Measurements from ENCODE around the gene PSME3IP1. TPM values are rescaled to one million over a fixed set of nuclear protein-coding genes. Genes with fewer than 3 reads are reported as not detected.

Gene PSME3IP1
- polyA plus RNA-seq, 1 experiment = 68.9 TPM

DNA sequence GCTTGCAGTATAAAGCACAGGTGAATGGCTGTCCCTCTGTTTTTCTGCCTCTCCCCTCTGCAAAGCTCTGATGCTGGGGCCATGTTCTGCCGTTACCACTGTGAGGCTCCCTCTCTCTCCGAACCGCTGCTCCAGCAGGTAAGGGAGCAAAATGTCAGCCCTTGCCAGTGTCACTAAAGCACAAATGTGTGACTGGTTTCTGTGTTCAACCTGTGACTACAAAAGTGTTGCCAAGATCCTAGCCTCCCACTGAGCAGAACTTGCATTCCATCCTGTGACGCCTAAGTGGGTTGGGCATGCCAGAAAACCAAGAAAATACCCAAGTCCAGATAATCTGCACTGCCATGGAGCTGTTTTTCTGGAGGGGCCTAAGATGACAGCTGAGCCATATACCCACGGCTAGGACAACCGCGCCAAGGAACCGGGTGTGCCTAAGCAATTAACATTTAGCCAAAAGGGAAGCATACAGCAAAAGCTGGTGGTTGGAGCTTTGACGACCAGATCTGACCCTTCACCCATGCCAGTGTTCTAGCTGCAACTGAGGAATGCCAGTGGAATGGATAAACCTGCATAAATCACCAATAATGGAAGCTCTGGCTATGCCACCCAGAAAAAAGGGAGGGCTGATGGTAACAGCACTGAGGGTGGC lies 35.0 kb downstream of the PSME3IP1 start:
- no peak overlapping the region for H3K27ac ChIP-seq (ENCODE audit: low read depth, low read length)
- ChIA-PET POLR2A (interaction anchor here (1.2 kb wide), 1 partner anchor 60 kb away, joined by 3 read pairs; no protein-coding TSS in a partner anchor), CTCF (interaction anchor here (3.7 kb wide), 1 partner anchor 58 kb away, joined by 15 read pairs; the partner anchor contains the start of gene CPNE2)
- H3K9me3 ChIP-seq (ENCODE audit: control insufficient read depth, insufficient read depth, low read length) = no peaks in the 10 kb centered on the region
- TF ChIP-seq, protein P1, sequence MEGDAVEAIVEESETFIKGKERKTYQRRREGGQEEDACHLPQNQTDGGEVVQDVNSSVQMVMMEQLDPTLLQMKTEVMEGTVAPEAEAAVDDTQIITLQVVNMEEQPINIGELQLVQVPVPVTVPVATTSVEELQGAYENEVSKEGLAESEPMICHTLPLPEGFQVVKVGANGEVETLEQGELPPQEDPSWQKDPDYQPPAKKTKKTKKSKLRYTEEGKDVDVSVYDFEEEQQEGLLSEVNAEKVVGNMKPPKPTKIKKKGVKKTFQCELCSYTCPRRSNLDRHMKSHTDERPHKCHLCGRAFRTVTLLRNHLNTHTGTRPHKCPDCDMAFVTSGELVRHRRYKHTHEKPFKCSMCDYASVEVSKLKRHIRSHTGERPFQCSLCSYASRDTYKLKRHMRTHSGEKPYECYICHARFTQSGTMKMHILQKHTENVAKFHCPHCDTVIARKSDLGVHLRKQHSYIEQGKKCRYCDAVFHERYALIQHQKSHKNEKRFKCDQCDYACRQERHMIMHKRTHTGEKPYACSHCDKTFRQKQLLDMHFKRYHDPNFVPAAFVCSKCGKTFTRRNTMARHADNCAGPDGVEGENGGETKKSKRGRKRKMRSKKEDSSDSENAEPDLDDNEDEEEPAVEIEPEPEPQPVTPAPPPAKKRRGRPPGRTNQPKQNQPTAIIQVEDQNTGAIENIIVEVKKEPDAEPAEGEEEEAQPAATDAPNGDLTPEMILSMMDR (IDR thresholded peaks at IDR 0.05; ENCODE audit: low read depth, low read length) = no peak
- H3K27me3 ChIP-seq (ENCODE audit: control insufficient read depth, insufficient read depth, low read length) = no peaks in the 10 kb centered on the region
- H3K4me3 ChIP-seq (ENCODE audit: low read depth, low read length) = no peak overlapping the region
- no peak for DNase-seq (ENCODE audit: low read depth, low spot score)

DNA sequence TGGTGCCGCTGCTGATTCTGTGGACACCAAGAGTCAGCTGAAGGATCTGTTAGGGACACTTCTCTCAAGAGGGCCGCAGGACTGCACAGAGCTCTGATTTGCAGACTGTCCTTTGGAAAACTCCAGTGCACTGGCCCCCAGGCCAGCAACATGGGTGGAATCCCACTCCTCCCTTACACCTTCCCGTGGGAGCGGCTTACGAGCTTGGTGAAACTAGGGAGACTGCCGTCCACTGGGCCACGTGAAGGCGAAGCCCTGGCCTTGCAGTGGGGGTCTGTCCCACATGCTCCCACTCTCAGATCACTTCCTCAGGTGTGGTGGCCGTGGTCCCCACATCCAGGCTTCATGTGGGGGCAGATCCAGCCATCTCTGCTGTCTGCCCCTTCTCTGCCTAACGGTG lies 36.4 kb downstream of the PSME3IP1 start:
- ChIA-PET POLR2A (interaction anchor here (1.1 kb wide), 1 partner anchor 134 kb away, joined by 3 read pairs; no protein-coding TSS in a partner anchor), CTCF (interaction anchor here (0.8 to 1.1 kb wide), 2 partner anchors 58 to 66 kb away, joined by 3 to 5 read pairs; no protein-coding TSS in a partner anchor)
- Histone ChIP-seq H3K9me3 (ENCODE audit: control insufficient read depth, insufficient read depth, low read length) (no peaks in the 10 kb centered on the region), H3K4me3 (ENCODE audit: low read depth, low read length) (no peak overlapping the region), H3K27me3 (ENCODE audit: control insufficient read depth, insufficient read depth, low read length) (no peaks in the 10 kb centered on the region), H3K27ac (ENCODE audit: low read depth, low read length) (no peak overlapping the region)
- no peak for DNase-seq (ENCODE audit: low read depth, low spot score)
- TF ChIP-seq, protein P1 (IDR thresholded peaks at IDR 0.05; ENCODE audit: low read depth, low read length) = no peak

DNA sequence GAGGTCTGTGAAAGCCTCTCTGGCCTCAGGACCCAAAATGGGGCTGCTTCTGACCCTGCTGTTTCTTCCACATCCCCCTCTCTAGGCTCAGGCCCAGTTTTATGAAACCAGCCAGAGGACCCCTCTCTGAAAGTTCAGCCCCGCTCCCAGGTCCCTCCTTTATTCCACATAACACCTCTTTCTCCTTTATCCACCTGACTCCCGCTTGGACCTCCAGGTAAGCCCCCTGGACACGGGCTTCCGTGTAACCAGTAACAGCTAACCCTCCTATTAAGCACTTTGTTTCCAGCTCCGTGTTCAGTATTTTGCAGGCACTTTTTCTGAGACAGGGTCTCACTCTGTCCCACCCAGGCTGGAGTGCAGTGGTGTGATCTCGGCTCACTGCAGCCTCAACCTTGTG lies 37.4 kb downstream of the PSME3IP1 start:
- Histone ChIP-seq H3K27me3 (ENCODE audit: control insufficient read depth, insufficient read depth, low read length) (no peaks in the 10 kb centered on the region), H3K4me3 (ENCODE audit: low read depth, low read length) (no peak overlapping the region), H3K27ac (ENCODE audit: low read depth, low read length) (no peak overlapping the region), H3K9me3 (ENCODE audit: control insufficient read depth, insufficient read depth, low read length) (no peaks in the 10 kb centered on the region)
- POLR2A ChIA-PET = interaction anchor here (0.6 kb wide), 1 partner anchor 61 kb away, joined by 7 read pairs; no protein-coding TSS in a partner anchor
- CTCF ChIA-PET = interaction anchor here (0.8 kb wide), 1 partner anchor 65 kb away, joined by 5 read pairs; no protein-coding TSS in a partner anchor
- no peak for DNase-seq (ENCODE audit: low read depth, low spot score)
- TF ChIP-seq, protein P1 (IDR thresholded peaks at IDR 0.05; ENCODE audit: low read depth, low read length) = no peak

DNA sequence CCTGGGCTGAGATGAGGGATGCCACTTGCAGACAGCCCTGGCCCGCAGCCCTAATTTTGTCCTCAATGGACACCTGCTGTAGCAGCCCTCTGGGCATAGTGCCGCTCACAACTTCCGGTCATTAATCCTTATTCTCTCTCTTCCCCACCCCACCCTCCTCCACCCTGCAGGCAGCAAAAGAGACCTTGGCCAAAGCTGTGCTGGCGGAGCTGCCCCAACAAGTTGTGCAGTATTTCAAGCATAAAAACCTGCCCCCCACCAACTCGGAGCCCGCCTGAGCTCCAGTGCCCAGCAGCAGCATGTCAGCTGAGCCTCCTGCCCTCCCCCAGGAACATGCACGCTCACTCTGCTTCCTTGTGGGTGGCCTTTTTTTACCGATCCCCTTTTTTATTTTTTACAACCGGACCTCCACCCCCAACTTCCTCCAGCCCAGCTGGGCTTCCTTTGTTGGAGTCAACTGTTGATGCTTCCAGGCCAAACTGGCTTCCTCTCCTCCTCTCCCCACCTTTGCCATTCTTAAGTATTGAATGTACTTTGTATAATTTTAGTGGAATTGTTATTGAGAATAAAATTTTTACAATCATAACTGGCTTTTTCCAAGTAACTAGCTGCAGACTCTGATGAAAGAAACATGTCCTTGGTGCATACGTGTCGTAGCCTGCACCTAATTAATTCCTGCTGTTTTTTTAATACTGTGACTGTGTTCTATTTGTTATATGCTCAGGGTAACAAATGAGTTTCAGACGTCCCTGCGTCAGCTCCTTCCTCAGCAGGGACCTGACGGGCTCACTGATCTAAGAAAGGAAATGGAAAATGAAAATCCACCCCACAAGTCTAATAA lies 38.2 kb downstream of the PSME3IP1 start:
- POLR2A ChIA-PET = interaction anchor here (0.7 kb wide), 1 partner anchor 47 kb away, joined by 3 read pairs; no protein-coding TSS in a partner anchor

More for the DNA sequence above, 38.2 kb downstream of the PSME3IP1 start:
- CTCF ChIA-PET = no interaction called here
- Histone ChIP-seq H3K4me3 (ENCODE audit: low read depth, low read length) (no peak overlapping the region), H3K27ac (ENCODE audit: low read depth, low read length) (no peak overlapping the region), H3K27me3 (ENCODE audit: control insufficient read depth, insufficient read depth, low read length) (no peaks in the 10 kb centered on the region), H3K9me3 (ENCODE audit: control insufficient read depth, insufficient read depth, low read length) (no peaks in the 10 kb centered on the region)
- TF ChIP-seq, protein P1 (IDR thresholded peaks at IDR 0.05; ENCODE audit: low read depth, low read length) = no peak
- no peak for DNase-seq (ENCODE audit: low read depth, low spot score)
